Heart left ventricle (tissue), 16 donors: ENCODE results near the gene ETFB. TPM values are rescaled to one million over a fixed set of nuclear protein-coding genes. Genes with fewer than 3 reads are reported as not detected.

ENCODE experiments used
- ATAC-seq, 4 donors: fragments of 200-7000 bp; cut with Tn5 transposase; one replicate each; pipeline ENCODE4 v1.9.1; 2020 to 2022; ENCODE audit warnings: moderate library complexity in 4 of 4, mild to moderate bottlenecking in 3 of 4, moderate number of reproducible peaks in 1 of 4
- DNase-seq, 5 donors: peaks; one replicate each; pipeline ENCODE4 v3.0.0-alpha.2; 2020
- H3K27ac ChIP-seq, 12 donors: fragments of 200-600 bp; sonication (generic) in 4 of 12; one replicate each; pipeline versions ENCODE4 v1.5.0 to v1.8.0; 2016 to 2022; ENCODE audit warnings: mild to moderate bottlenecking in 2 of 12
- H3K27me3 ChIP-seq, 9 donors: fragments of 200-600 bp; sonication (generic) in 2 of 9; one replicate each; pipeline versions ENCODE4 v1.5.1 to v1.8.0; 2016 to 2022; ENCODE audit warnings: mild to moderate bottlenecking in 3 of 9
- H3K36me3 ChIP-seq, 9 donors: fragments of 200-600 bp; sonication (generic) in 2 of 9; one replicate each; pipeline versions ENCODE4 v1.5.0 to v1.8.0; 2018 to 2022; ENCODE audit warnings: mild to moderate bottlenecking in 2 of 9
- H3K4me1 ChIP-seq, 12 donors: fragments of 200-600 bp; sonication (generic) in 4 of 12; one replicate each; pipeline versions ENCODE4 v1.5.0 to v1.8.0; 2016 to 2022; ENCODE audit warnings: mild to moderate bottlenecking in 3 of 12
- H3K4me3 ChIP-seq, 12 donors: fragments of 200-600 bp; sonication (generic) in 4 of 12; one replicate each; pipeline versions ENCODE4 v1.5.0 to v1.8.0; 2017 to 2022; ENCODE audit warnings: mild to moderate bottlenecking in 9 of 12, moderate library complexity in 4 of 12
- H3K9me3 ChIP-seq, 12 donors: fragments of 200-600 bp; sonication (generic) in 4 of 12; one replicate each; pipeline versions ENCODE4 v1.5.0 to v1.8.0; 2016 to 2022; ENCODE audit warnings: mild to moderate bottlenecking in 1 of 12
- CTCF ChIP-seq, 12 donors: fragments of 200-600 bp; sonication (generic) in 4 of 12; IDR thresholded peaks; one replicate each; pipeline versions ENCODE4 v1.5.0 to v1.8.0; 2018 to 2022; ENCODE audit warnings: antibody characterized with exemption in 12 of 12, mild to moderate bottlenecking in 5 of 12
- POLR2A ChIP-seq, 2 donors: fragments of 450-650 bp; IDR thresholded peaks; one replicate each; pipeline ENCODE4 v1.6.1; 2017; ENCODE audit warnings: antibody characterized with exemption in 2 of 2, mild to moderate bottlenecking in 2 of 2, moderate library complexity in 2 of 2
- WGBS, 4 donors: extraction: QIAGEN DNeasy Blood & Tissue Kit in 2 of 4; methylation state at CpG; one replicate each; pipeline versions ENCODE4 v1.1.5 to v1.1.7; 2013 to 2018; 5-methylcytosine and 5-hydroxymethylcytosine counted together
- intact Hi-C, 10 donors: fragments of 100-400 bp; cut with DNase I; formaldehyde crosslinking; loops; one replicate each; pipeline versions ENCODE4 v1.11.1 to v1.14.2; 2022
- polyA plus RNA-seq, 2 donors: library from polyadenylated mRNA; stranded (reverse); fragments of 200-250 nt; gene quantifications; one replicate each; pipeline ENCODE4 v1.2.3, GENCODE V29; 2013
- total RNA-seq, 9 donors: library from RNA; depleted of rRNA in 2 of 9; stranded (reverse); fragments of >200 nt in 2 of 9; fragmentation: NEBNext Ultra II Directional in 3 of 9; extraction: Animal tissue kit (Norgen Biotek cat#: 25700) in 3 of 9; gene quantifications; one replicate each; pipeline versions ENCODE4 v1.1.0 to v1.2.4, GENCODE V29; 2016 to 2023
- donor health status: ischemic (EF 13 %, LVEDD 7.1; RV severe dilation, severe dysfunction).
- donor health status: healthy with polysubstance abuse.
- donor health status: DM: no; HTN: yes; CAD: no.
- donor health status: DM: no; HTN: no; CAD: no.
- donor health status: ischemic (EF 25% LVEDD 6.9; RV normal size, moderate dysfunction).
- donor health status: ischemic (EF 25% LVEDD 5.7; RV mildly dilated, moderate dysfunction).
- donor health status: healthy.
- donor health status: DM: yes; HTN: yes; CAD: no.
- donor health status: ischemic (EF 35%, LVEDD 5.7; RV mildly dilated, moderate dysfunction).
- donor health status: nonischemic (EF 11% LVEDD 7.7; RV severe dilation, severe dysfunction).
- donor health status: DM: yes; HTN: yes; CAD: no.
- donor health status: PGD.
- donor health status: ischemic (EF 29% LVEDD 5.4; RV normal size, mild dysfunction).
- donor health status: nonischemic (EF 23%, LVEDD 6.1; RV moderate dilation, normal function).

ETFB gene
- total and polyA plus RNA-seq, 11 donors: 206 to 835 (median 301) TPM

GRCh38 chr19:51347209-51347928 is 18.8 kb downstream of the ETFB start:
- no peaks in the 10 kb centered on the region for H3K4me1 ChIP-seq
- TF ChIP-seq POLR2A (IDR thresholded peaks at IDR 0.05): no peak
- TF ChIP-seq CTCF (IDR thresholded peaks at IDR 0.05): no peak
- ATAC-seq (no peak), DNase-seq (no peak)
- H3K27ac ChIP-seq: no peak overlapping the region
- peaks cover 0 to 80% (median 70%) of the 10 kb centered on the region in 9 donors for H3K36me3 ChIP-seq
- intact Hi-C loops: loop anchor here in 2 of 10 donors (10.0 kb wide), 1 partner anchor 47 kb away; the partner anchor contains the start of gene C19orf84 (in 2 of the 2)
- no peak overlapping the region for H3K4me3 ChIP-seq
- no peaks in the 10 kb centered on the region for H3K27me3 ChIP-seq
- H3K9me3 ChIP-seq: no peaks in the 10 kb centered on the region
- WGBS, 4 donors: 77 to 91% (median 81%) methylated on average over 9 to 10 of the region's 10 CpGs

- Histone ChIP-seq H3K36me3 (peaks cover 0 to 73% (median 63%) of the 10 kb centered on the region in 9 donors), H3K27me3 (no peaks in the 10 kb centered on the region), H3K9me3 (no peaks in the 10 kb centered on the region), H3K4me3 (no peak overlapping the region), H3K27ac (no peak overlapping the region), H3K4me1 (no peaks in the 10 kb centered on the region)
- ATAC-seq (no peak), DNase-seq (peak in 1 of 5 donors; percentile 29)
- intact Hi-C loops: loop anchor here in 2 of 10 donors (10.0 kb wide), 1 partner anchor 48 kb away; the partner anchor contains the start of gene C19orf84 (in 2 of the 2)
- TF ChIP-seq POLR2A (IDR thresholded peaks at IDR 0.05) (no peak), CTCF (IDR thresholded peaks at IDR 0.05) (no peak)
- 87 to 94% (median 91%) methylated on average over 15 to 17 of the region's 17 CpGs for WGBS, 4 donors
These were observed 19.4 kb downstream of the ETFB start for GRCh38 chr19:51346742-51347141.

GRCh38 chr19:51345076-51345620 is 21.0 kb downstream of the ETFB start:
- TF ChIP-seq POLR2A (IDR thresholded peaks at IDR 0.05) (no peak), CTCF (IDR thresholded peaks at IDR 0.05) (no peak)
- H3K27me3 ChIP-seq: no peaks in the 10 kb centered on the region
- H3K4me3 ChIP-seq: no peak overlapping the region
- no peak overlapping the region for H3K27ac ChIP-seq
- peaks cover 0 to 57% (median 47%) of the 10 kb centered on the region in 9 donors for H3K36me3 ChIP-seq
- ATAC-seq: no peak
- no peaks in the 10 kb centered on the region for H3K9me3 ChIP-seq
- H3K4me1 ChIP-seq: peaks cover 0 to 6% (median 4%) of the 10 kb centered on the region in 12 donors
- DNase-seq: no peak
- intact Hi-C loops: loop anchor here in 2 of 10 donors (10.0 kb wide), 1 partner anchor 50 kb away; the partner anchor contains the start of gene C19orf84 (in 2 of the 2)
- 93 to 99% (median 97%) methylated on average over 9 of the region's 9 CpGs for WGBS, 4 donors
